ENCODE measurements around the gene OR12D1. TPM values are rescaled to one million over a fixed set of nuclear protein-coding genes. Genes with fewer than 3 reads are reported as not detected.

The OR12D1 gene
- total and polyA plus RNA-seq, 2 experiments from 2014 or later: not detected

DNA sequence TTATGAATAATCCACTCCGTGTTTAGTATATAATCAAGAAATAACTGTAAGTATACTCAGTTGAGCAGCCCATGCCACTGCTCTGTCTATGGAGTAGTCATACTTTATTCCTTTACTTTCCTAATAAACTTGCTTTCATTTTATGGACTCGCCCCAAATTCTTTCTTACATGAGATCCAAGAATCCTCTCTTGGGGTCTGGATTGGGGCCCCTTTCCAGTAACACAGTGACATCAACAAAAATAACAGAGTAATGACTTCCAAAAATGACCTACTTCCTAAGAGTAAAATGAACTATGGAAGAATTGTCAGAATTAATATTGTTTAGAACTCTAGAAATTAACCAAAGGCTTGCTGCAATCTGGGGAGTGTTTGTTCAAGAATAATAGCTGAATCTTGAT, 51.1 kb downstream of the OR12D1 start:
- H3K27me3 ChIP-seq: no peaks in the 10 kb centered on the region
- DNase-seq (ENCODE audit: low read depth in 1 of 2, low spot score in 1 of 2): no peak

DNA sequence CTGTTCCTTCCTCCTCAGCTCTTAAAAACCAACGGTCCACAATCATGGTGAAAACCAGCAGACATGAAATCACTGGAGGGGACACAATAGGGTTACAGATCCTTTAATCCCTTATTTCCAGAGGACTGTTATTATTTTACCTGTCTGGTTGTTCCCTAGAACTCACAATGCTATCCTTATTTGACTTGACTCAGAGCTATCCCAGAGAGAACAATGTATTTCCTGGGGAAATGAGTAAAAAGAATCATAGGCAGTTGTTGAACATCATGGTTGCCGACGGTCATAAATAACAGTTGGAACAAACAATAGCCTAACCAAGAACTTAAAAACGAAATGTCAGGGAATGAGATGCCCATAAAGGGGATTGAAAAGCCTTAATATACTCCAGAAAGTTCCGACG, 51.5 kb downstream of the OR12D1 start:
- Histone ChIP-seq H3K4me1 (ENCODE audit: low read depth) (no peaks in the 10 kb centered on the region), H3K27me3 (no peaks in the 10 kb centered on the region), H3K36me3 (no peaks in the 10 kb centered on the region), H3K27ac (no peak overlapping the region), H3K4me3 (no peak overlapping the region), H3K9me3 (ENCODE audit: low read depth) (no peaks in the 10 kb centered on the region)
- TF ChIP-seq, protein P1, sequence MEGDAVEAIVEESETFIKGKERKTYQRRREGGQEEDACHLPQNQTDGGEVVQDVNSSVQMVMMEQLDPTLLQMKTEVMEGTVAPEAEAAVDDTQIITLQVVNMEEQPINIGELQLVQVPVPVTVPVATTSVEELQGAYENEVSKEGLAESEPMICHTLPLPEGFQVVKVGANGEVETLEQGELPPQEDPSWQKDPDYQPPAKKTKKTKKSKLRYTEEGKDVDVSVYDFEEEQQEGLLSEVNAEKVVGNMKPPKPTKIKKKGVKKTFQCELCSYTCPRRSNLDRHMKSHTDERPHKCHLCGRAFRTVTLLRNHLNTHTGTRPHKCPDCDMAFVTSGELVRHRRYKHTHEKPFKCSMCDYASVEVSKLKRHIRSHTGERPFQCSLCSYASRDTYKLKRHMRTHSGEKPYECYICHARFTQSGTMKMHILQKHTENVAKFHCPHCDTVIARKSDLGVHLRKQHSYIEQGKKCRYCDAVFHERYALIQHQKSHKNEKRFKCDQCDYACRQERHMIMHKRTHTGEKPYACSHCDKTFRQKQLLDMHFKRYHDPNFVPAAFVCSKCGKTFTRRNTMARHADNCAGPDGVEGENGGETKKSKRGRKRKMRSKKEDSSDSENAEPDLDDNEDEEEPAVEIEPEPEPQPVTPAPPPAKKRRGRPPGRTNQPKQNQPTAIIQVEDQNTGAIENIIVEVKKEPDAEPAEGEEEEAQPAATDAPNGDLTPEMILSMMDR (IDR thresholded peaks at IDR 0.05; ENCODE audit: low read depth, low read length): no peak
- no peak for DNase-seq (ENCODE audit: low read depth in 1 of 2, low spot score in 1 of 2)

More for the DNA sequence above, 51.1 kb downstream of the OR12D1 start:
- TF ChIP-seq, protein P1 (IDR thresholded peaks at IDR 0.05; ENCODE audit: low read depth, low read length): no peak
- no peaks in the 10 kb centered on the region for H3K4me1 ChIP-seq (ENCODE audit: low read depth)
- no peak overlapping the region for H3K27ac ChIP-seq
- no peak overlapping the region for H3K4me3 ChIP-seq
- no peaks in the 10 kb centered on the region for H3K9me3 ChIP-seq (ENCODE audit: low read depth)
- no peaks in the 10 kb centered on the region for H3K36me3 ChIP-seq

Other genes starting within 250 kb of the OR12D1 start
- gene OR2J2, start 244.0 kb upstream of the OR12D1 start, total RNA-seq: not detected in 2 replicates
- not detected in 2 replicates for gene OR2J2, start 244.0 kb upstream of the OR12D1 start, polyA plus RNA-seq
- gene OR14J1, start 113.2 kb upstream of the OR12D1 start, total RNA-seq: not detected in 2 replicates
- not detected in 2 replicates for gene OR14J1, start 113.2 kb upstream of the OR12D1 start, polyA plus RNA-seq
- not detected in 2 replicates for gene OR5V1, start 46.1 kb upstream of the OR12D1 start, total RNA-seq
- gene OR5V1, start 46.1 kb upstream of the OR12D1 start, polyA plus RNA-seq: not detected in 2 replicates
- not detected in 2 replicates for gene OR12D3, start 39.6 kb upstream of the OR12D1 start, total RNA-seq
- not detected in 2 replicates for gene OR12D3, start 39.6 kb upstream of the OR12D1 start, polyA plus RNA-seq
- gene OR12D2, start 19.3 kb upstream of the OR12D1 start, total RNA-seq: not detected in 2 replicates
- not detected in 2 replicates for gene OR12D2, start 19.3 kb upstream of the OR12D1 start, polyA plus RNA-seq
- not detected in 2 replicates for gene OR10C1, start 24.4 kb downstream of the OR12D1 start, total RNA-seq
- gene OR10C1, start 24.4 kb downstream of the OR12D1 start, polyA plus RNA-seq: not detected in 2 replicates
- not detected in 2 replicates for gene OR11A1, start 42.1 kb downstream of the OR12D1 start, total RNA-seq
- not detected in 2 replicates for gene OR11A1, start 42.1 kb downstream of the OR12D1 start, polyA plus RNA-seq
- gene OR2H1, start 42.2 kb downstream of the OR12D1 start, total RNA-seq: not detected in 2 replicates
- gene OR2H1, start 42.2 kb downstream of the OR12D1 start, polyA plus RNA-seq: not detected in 2 replicates
- gene MAS1L, start 73.0 kb downstream of the OR12D1 start, total RNA-seq: not detected in 2 replicates
- not detected in 2 replicates for gene MAS1L, start 73.0 kb downstream of the OR12D1 start, polyA plus RNA-seq
- gene UBD, start 144.8 kb downstream of the OR12D1 start, total RNA-seq: not detected in 2 replicates
- gene UBD, start 144.8 kb downstream of the OR12D1 start, polyA plus RNA-seq: not detected in 2 replicates
- not detected in 2 replicates for gene OR2H2, start 170.2 kb downstream of the OR12D1 start, total RNA-seq
- 0.73 and 0.80 TPM in 2 replicates for gene OR2H2, start 170.2 kb downstream of the OR12D1 start, polyA plus RNA-seq
- gene GABBR1, start 218.3 kb downstream of the OR12D1 start, total RNA-seq: 50.2 and 101 TPM in 2 replicates
- gene GABBR1, start 218.3 kb downstream of the OR12D1 start, polyA plus RNA-seq: 67.0 and 113 TPM in 2 replicates
- 1.3 and 1.8 TPM in 2 replicates for gene MOG, start 242.2 kb downstream of the OR12D1 start, total RNA-seq
- 2.4 and 2.9 TPM in 2 replicates for gene MOG, start 242.2 kb downstream of the OR12D1 start, polyA plus RNA-seq

Data from cardiac muscle cell (in vitro differentiated cells and primary cell).